ENCODE results near the gene COX8C.
"Not testable (repeated sequence)": the region's sequence is repeated elsewhere in the genome, so short reads cannot be mapped to it uniquely, and the experiment has no call there.

Gene COX8C

GRCh38 chr14:93348292-93348691 is 1.3 kb downstream of the COX8C start:
- no peak for DNase-seq (ENCODE audit: extremely low read depth, insufficient read length)
- TF ChIP-seq CTCF (IDR thresholded peaks at IDR 0.05; ENCODE audit: insufficient read depth, low read length, poor library complexity, severe bottlenecking) = no peak
- no peaks in the 10 kb centered on the region for H3K27me3 ChIP-seq (replicated peaks; ENCODE audit: control insufficient read depth, insufficient read depth, low read length)
- no peaks in the 10 kb centered on the region for H3K36me3 ChIP-seq (ENCODE audit: control insufficient read depth, insufficient read depth, low read length)
- no peak overlapping the region for H3K4me3 ChIP-seq (replicated peaks; ENCODE audit: low read depth, low read length)

DNA sequence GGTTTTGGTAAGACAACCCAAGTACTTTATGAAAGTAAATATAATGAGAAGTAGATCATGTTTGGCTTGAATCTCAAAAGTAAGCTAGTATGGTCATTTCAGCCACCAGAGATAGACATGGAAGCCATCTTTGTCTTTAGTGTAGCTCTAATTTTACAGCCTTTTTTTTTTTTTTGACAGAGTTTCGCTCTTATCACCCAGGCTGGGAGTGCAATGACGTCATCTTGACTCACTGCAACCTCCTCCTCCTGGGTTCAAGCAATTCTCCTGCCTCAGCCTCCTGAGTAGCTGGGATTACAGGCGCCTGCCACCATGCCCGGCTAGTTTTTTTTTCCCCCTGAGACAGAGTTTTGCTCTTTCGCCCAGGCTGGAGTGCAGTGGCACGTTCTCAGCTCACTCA is 7.9 kb downstream of the COX8C start:
- DNase-seq (ENCODE audit: extremely low read depth, insufficient read length); H3K27me3 ChIP-seq (replicated peaks; ENCODE audit: control insufficient read depth, insufficient read depth, low read length); H3K36me3 ChIP-seq (ENCODE audit: control insufficient read depth, insufficient read depth, low read length); H3K4me3 ChIP-seq (replicated peaks; ENCODE audit: low read depth, low read length): not testable (repeated sequence)

DNA sequence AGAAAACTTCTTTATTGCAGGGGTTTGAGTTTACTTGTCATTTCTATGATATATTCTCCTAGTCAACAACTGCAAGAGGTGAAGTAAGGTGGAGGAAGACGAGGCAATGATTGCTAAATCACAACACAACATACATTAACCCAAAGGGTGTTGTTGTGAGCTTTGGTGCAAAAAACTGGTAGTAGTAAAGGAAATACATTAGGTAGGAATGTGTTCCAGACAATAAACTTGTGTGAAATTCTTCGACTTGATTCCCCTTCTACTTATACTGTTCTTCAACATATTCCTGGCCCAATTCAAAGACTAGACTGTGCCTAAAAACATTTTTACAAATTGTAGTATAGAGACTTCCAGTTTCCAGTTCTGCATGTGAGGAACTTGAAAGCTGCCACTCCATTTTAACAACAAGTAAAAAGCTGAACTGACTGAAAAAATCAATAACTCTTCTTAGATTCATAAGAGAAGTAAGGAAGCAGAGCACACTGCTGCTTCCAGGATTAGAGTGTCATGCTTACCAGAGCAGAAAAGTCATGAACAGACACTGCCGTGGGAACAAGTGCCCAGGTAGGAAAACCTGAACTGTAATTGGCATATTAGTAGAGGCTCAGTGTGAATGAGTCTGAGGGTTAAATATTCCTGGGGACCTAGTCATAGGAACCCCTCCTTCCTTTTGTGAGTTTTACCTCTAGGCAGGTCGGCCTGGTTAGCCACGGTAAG is 22.2 kb downstream of the COX8C start:
- no peak for TF ChIP-seq CTCF (IDR thresholded peaks at IDR 0.05; ENCODE audit: insufficient read depth, low read length, poor library complexity, severe bottlenecking)
- DNase-seq (ENCODE audit: extremely low read depth, insufficient read length) = no peak
- H3K4me3 ChIP-seq (replicated peaks; ENCODE audit: low read depth, low read length) = no peak overlapping the region
- H3K27me3 ChIP-seq (replicated peaks; ENCODE audit: control insufficient read depth, insufficient read depth, low read length) = no peaks in the 10 kb centered on the region
- no peaks in the 10 kb centered on the region for H3K36me3 ChIP-seq (ENCODE audit: control insufficient read depth, insufficient read depth, low read length)

DNA sequence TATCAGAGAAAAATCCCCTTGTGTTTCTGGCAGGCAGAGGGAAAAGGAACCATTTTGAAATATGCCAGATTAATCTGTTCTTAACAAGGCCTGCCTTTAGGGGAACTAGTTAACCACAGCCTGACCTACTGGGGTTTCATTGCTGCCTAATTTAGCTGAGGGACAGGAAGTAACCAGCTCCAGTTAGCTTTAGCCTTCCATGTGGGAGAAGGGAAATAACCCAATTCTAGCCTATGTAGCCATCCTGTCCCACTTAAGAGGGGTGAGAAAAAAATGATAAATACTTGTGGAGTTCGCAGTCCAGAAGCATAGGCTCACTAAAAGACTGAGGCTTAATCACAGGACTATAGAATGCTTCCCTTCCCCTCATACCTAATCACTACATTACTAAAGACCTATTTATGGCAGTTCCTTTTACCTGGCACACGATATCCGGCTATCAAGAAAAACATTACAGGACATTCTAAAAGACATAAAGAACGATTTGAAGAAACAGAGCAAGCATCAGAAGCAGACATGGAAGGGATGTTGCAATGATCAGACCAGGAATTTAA is 22.8 kb downstream of the COX8C start:
- DNase-seq (ENCODE audit: extremely low read depth, insufficient read length) = peak; percentile 61
- no peak overlapping the region for H3K4me3 ChIP-seq (replicated peaks; ENCODE audit: low read depth, low read length)
- no peak for TF ChIP-seq CTCF (IDR thresholded peaks at IDR 0.05; ENCODE audit: insufficient read depth, low read length, poor library complexity, severe bottlenecking)

GRCh38 chr14:93375673-93376156 is 28.7 kb downstream of the COX8C start:
- no peaks in the 10 kb centered on the region for H3K36me3 ChIP-seq (ENCODE audit: control insufficient read depth, insufficient read depth, low read length)
- peak; percentile 47 for DNase-seq (ENCODE audit: extremely low read depth, insufficient read length)

More for the DNA sequence above, 22.8 kb downstream of the COX8C start:
- H3K27me3 ChIP-seq (replicated peaks; ENCODE audit: control insufficient read depth, insufficient read depth, low read length) = no peaks in the 10 kb centered on the region
- H3K36me3 ChIP-seq (ENCODE audit: control insufficient read depth, insufficient read depth, low read length) = no peaks in the 10 kb centered on the region

More at GRCh38 chr14:93375673-93376156, 28.7 kb downstream of the COX8C start:
- no peaks in the 10 kb centered on the region for H3K27me3 ChIP-seq (replicated peaks; ENCODE audit: control insufficient read depth, insufficient read depth, low read length)
- H3K4me3 ChIP-seq (replicated peaks; ENCODE audit: low read depth, low read length) = no peak overlapping the region
- no peak for TF ChIP-seq CTCF (IDR thresholded peaks at IDR 0.05; ENCODE audit: insufficient read depth, low read length, poor library complexity, severe bottlenecking)
